Stimulated activated CD4-positive, alpha-beta T cell treated with anti-CD3 and anti-CD28 coated beads, Interleukin-2, amount 100 ng/mL, for 48 hours (primary cell): ENCODE data around the gene TSNAXIP1.
A peak's percentile ranks its signal among the peaks of the same experiment; 100 is the strongest.

Experiments
- DNase-seq, 2 donors: peaks; one replicate each; pipeline ENCODE4 v3.0.0-alpha.2; 2020

Gene TSNAXIP1

DNA sequence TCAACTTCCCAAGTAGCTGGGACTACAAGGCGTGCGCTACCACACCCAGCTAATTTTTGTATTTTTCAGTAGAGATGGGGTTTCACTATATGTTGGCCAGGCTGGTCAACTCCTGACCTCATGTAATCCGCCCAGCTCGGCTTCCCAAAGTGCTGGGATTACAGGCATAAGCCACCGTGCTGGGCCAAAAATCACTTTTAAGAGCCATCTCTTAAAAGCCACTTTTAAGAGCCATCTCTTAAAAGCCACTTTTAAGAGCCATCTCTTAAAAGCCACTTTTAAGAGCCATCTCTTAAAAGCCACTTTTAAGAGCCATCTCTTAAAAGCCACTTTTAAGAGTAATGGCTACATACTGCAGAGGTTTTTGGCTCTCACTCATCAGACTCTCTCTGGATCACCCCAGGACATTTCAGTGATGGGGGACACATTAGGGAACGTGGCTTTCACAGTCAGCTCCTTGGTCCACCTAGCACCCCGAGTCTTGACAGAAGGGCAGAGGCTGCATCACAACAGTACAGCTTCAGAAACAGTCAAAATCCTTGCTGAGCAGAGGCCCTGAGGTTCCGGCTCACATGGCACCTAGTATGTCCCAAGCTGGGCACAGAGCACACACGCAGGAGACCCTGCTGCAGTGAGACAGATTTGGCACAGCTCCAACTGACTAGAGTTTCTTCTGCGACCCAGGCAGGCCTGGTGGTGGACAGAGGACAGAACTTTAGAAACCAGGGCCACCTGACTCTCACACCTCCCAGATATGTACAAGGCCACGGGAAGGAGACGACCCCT lies 23.9 kb upstream of the TSNAXIP1 start:
- no peak for DNase-seq

DNA sequence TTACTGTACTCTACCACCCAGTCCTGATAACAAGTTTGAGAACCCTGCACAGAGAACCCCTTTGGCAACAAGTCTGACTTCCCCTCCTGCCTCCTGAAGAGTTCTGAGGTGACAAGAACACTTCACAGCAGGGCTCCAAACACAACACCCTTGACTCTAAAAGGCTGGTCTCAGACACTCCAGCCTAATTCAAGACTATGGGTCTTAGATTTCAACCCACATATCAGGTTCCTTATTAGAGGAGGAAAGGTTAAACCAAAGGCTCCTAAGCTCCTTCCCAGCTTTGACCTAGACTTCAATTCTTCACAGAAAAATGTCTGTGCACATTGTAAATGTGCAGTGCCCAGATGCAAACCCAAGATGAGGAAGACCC lies 23.4 kb upstream of the TSNAXIP1 start:
- no peak for DNase-seq

DNA sequence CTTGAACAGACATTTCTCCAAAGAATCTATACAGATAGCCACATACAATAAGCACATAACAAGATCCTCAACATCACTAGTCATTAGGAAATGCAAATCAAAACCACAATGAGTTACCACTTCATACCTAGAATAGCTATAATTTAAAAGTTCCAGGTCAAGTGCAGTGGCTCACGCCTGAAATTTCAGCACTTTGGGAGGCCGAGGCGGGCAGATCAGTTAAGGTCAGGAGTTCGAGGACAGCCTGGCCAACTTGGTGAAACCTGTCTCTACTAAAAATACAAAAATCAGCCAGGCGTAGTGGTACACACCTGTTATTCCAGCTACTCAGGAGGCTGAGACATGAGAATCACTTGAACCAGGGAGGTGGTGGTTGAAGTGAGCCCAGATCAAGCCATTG lies 20.2 kb upstream of the TSNAXIP1 start:
- DNase-seq = no peak

DNA sequence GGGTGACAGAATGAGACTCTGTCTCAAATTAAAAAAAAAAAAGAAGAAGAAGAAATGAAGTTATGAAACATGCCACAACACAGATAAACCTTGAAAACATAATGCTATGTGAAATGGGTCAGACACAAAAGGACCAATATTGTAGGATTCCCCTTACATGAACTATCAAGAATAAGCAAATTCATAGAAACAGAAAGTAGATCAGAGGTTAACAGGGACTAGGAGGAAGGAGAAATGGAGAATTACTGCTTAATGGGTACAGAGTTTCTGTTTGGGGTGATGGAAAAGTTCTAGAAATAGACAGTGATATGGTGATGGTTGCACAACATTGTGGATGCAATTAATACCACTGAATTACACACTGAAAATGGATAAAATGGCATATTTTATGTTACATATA lies 16.6 kb upstream of the TSNAXIP1 start:
- no peak for DNase-seq

DNA sequence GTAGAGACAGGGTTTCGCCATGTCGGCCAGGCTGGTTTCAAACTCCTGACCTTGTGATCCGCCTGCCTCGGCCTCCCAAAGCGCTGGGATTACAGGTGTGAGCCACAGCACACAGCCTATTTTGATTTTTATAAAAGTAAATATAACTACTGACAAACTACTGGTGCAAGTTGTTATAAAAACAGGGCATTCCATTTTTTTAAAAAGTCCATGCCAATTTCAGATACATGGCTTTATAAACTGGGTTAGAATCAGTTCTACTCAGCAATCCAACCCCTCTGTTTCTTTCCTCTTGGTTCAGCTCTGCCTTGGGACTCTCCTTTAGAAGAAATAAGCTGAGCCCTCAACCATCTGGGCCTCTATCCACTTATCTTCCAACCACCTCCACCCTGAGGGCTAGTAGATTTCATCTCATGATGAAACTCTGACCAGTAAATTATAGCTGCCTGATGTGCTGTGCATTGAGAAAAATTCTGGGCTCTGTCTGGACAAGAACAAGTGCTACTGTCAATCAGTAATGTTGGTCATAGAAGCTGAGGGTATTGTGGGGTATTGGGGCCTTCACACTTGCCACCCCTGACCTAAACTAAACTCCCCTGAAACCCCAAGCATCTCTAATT lies 10.5 kb upstream of the TSNAXIP1 start:
- no peak for DNase-seq

DNA sequence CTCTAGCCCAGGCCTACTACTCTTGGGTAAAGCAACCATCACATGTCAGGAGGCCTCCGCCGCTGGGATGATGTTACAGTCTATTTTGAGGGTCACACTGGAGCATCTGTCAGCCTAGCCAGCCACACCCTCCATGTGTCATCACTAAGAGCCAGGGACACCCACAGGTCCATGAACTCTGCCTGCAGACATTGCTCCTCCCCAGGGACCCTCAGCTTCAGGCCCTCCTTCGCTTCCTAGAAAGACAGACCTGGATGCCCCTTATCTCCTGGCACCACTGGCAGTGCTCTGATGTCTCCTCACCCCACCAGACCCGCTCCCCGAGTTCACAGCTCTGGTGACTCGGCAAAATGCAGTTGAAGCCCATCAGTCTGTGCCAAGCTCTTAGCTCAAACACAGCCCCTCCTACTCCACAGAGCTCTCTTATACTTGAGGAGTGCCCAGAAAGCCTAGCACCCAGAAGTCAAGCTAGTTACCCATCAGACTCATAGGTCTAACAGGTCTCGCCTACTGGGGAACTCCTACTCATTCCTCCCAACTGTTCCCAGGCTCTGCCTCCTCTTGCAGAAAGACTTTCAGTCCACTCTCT lies 6.3 kb upstream of the TSNAXIP1 start:
- no peak for DNase-seq

DNA sequence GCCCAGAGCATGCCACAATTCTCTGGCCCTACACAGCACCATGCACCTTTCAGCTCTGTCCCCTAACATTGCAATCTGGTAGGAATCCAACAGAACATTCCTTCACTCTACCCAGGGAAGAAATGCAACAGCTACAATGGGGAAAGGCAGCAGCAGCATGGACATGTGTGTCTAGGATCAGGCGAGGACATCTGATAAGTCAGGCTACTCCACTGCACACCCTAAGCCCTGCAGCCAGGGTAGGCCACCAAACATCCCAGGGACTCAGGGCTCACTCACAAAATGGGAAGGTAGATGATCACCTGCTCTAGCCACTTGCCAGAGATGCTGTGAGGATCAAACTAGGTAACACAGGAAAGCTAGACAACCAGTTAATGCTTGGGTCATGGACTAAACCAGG lies 5.4 kb upstream of the TSNAXIP1 start:
- no peak for DNase-seq

DNA sequence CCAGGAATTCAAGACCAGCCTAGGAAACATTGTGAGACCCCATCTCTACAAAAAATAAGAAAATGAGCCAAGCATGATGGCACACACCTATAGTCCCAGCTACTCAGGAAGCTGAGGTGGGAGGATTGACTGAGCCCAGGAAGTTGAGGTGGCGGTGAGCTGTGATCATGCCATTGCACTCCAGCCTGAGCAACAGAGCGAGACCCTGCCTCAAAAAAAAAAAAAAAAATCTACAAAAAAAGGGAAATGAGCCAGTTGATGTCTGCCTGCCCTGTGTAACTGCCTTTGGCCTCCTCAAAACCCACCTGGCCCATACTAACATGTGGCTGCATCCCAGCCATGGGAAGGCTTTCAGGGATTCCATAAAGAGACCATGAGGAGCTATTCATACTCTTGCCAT lies 4.8 kb upstream of the TSNAXIP1 start:
- DNase-seq = no peak

DNA sequence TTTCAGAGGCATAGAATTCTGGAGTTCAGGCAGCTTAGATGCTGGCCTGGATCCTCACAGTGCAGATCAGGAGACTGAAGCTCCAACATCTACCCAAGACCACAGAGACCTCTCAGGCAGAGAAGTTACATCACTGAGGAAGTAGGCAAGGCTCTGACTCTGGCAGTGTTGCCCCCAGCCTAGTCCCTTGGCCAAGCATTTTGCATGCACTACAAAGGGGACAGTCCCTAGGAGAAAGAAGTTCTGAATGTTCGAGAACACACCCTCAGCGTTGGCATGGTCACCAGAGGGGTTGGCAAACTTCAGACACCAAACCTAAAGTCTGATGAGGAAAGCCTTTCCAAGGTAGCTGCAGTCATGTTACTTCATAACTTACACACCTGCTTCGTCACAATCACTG lies 2.8 kb upstream of the TSNAXIP1 start:
- no peak for DNase-seq

DNA sequence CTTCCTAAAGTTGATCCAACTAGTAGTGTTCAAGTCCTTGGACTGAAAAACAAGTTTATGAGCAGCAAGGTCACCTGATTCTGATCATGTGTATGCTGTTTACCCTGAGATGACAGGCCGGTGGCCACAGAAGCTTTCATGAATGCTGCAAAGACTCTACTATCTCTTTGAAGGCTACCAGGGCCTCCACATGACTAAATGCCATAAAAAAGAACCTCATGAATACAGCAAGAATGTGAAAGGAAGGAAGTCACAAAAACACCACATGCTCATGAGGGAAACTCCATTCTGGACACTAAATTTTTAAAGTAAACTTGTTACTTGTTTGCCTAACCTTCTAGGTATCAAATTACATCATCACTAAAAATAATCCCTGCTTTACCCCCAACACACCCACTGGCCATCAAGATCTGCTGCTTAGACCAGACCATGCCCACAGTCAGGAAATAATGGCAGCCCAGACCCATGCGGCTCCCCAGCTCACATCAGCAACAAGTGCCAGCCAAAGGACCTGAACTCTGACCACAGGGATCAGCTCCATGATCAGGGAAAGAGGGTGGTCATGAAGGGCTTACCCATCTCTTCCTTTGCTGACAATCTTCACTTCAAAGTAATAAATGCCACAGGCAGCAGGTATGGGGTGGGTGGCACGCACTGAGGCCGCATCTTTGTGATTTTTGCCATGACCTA lies 1.7 kb upstream of the TSNAXIP1 start:
- DNase-seq = no peak

DNA sequence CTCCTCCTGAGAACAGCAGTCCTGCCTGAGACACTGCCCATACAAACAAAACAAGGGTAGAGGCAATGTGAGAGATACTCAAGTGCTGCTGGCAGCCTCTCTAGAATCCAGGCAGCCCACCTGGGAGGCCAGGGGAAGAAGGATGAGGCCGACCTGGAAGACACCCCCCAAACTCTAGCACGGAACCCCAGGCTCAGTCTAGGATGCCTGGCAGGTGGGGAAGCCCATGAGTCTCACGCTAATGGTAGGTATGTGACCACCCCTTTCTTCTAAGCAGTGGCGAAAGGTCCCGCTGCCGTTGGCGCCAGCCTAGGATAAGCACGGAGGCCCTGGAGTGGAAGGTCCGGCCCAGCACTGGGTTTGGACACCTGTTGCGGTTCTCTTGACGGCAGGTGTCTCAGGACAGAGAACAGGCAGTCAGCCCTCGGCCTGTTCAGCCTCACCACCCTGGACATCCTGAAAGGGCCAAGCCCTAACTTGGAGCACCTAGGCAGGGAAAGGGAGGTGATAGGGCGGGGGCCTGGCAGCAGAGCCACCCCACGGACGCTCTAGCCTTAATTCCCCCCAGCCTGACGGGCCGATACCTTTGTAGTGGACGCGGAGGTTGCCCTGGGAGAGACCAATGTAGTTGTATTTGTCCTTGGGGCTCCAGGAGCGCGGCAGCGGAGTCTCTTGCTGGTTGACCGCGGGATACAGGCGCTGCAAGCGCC lies 816 bp upstream of the TSNAXIP1 start:
- DNase-seq = no peak

DNA sequence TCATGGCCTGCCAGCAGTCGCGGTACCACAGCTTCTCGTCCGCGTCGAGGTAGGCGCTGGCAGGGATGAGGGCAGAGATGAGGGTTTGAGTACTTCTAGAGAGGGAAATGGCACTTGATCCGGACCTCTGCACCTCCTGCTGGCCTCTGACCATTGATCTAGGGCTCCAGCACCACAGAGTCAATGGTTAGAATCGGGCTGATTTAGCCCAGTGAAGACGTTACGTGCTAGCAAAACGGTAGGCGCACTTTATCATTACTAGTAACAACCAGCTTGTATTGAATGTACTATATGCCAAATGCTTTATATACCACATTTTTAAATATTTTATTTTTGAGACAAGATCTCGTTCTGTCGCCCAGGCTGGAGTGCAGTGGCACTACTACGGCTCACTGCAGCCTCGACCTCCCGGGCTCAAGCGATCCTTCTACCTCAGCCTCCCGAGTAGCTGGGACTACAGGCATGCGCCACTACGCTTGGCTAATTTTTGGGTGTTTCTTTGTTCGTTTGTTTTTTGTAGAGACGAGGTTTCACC lies 526 bp downstream of the TSNAXIP1 start:
- DNase-seq = no peak

DNA sequence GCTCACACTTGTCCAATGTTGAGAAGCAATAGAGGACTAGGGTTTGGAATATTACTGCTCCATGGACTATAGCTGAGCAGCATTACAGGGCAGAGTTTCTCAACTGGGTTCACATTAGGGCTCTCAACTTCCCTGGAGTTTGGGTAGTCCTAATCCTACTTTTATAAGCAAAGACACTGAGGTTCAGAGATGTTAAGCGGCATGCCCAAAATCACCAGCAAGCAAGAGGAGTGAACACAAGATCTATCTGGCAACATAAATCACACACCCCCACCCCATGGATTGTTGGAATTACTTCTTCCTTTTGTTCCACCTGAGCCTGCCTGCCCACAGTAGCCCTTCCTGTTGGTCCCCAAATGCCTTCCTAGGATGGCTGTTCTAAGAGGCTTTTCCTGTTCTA lies 5.2 kb downstream of the TSNAXIP1 start:
- no peak for DNase-seq

DNA sequence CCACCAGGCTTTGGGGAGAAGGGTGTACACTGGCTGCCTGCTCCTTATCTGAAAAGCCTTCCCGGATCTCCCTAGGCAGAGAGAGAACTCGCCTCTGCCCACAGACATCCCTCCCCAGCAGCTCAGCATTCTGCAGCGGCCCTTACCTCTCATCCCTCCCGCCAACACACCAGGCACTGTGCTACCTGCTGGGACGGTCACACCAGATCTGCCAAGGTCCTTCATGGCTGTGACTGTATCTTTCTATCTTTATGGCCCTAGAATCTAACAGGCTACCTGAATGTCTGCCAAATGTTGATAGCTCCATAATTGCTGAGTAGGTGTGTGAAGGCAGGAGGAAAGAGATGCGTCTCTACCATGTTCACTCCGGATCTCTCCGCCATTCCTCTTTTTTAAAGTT lies 7.9 kb downstream of the TSNAXIP1 start:
- no peak for DNase-seq

DNA sequence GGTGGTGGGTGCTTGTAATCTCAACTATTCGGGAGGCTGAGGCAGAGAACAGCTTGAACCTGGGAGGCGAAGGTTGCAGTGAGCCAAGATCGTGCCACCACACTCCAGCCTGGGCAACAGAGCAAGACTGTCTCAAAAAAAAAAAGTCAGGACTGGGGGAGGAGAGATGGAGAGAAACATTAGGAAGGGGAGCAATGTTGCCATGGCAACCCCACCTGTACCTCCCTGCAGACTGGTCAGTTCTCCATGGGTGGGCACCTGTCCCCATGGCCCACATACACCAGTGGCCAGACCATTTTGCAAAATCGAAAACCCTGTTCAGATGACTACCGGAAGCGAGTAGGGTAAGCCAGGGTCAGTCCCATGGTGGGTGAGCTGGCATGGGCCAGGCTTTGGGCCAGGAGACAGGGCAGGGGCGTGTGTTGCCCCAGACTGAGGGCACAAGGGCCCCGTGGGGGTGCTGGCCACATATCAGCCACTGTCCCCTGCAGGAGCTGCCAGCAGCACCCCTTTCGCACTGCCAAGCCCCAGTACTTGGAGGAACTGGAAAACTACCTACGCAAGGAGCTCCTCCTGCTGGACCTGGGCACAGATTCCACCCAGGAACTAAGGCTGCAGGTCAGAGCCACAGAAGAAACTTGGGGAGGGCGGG lies 14.0 kb downstream of the TSNAXIP1 start:
- no peak for DNase-seq

DNA sequence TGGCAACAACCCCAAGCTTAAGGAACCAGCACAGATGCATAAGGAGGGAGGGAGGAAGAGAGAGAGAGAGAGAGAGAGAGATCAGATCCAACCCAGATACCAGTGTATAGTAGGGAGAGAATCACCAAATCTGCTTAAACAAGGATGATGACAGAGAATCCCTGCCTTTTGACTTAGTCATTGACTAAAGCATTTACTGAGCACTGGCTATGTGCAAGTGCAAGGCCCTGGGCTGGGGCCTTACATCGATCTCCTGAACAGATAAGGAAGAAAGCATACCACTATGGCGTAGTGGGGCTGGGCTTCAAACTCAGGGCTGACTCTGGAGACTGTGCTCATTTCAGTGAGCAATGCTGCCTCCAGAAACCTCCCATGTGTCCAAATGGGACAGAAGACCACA lies 15.8 kb downstream of the TSNAXIP1 start:
- DNase-seq = no peak

DNA sequence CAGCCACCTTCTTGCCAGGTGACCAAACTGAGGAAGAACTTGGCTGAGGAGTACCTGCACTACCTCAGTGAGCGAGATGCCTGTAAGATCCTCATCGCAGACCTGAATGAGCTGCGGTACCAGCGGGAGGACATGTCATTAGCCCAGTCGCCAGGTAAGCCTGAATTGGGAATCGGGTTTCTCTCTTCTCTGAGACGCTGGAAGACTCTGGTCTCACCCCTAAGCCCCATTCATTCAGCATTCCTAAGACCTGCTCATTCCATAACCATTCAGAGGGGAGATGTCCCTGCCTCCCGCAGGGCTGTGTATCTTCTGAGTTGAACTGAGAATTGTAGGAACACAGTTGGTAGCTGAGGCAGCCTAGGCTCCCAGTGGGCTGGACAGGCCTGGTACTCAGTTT lies 18.4 kb downstream of the TSNAXIP1 start:
- DNase-seq = no peak

DNA sequence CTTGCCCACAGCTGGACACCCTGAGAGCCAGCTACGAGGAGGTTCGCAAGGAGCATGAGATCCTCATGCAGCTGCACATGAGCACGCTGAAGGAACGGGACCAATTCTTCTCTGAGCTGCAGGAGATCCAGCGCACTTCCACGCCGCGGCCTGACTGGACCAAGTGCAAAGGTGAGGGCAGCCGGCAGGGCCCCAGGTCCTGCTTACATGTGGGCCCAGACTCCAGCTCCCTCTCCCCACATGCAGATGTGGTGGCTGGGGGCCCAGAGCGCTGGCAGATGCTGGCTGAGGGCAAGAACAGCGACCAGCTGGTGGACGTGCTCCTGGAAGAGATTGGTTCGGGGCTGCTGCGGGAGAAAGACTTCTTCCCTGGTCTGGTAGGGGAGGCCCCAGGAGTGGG lies 19.2 kb downstream of the TSNAXIP1 start:
- no peak for DNase-seq

DNA sequence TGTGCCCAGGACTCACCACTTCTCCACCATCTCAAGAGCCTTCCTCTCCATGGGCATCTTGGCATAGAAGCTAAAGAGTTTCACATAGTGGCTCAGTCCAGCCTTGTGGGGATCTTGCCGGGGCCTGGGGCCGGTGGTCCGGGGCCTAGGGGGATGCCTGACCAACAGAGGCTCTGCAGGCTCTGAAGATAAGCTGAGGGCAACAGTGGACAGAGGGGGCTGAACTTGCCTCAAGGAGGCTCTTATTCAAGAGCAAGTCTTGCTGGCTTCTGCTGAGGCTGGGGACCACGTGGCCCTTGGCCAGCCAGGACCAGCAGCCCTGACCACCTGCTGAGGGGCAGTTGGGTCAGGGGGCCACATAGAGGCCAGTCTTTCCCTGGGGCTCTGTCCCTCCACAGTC lies 22.0 kb downstream of the TSNAXIP1 start:
- DNase-seq = no peak

DNA sequence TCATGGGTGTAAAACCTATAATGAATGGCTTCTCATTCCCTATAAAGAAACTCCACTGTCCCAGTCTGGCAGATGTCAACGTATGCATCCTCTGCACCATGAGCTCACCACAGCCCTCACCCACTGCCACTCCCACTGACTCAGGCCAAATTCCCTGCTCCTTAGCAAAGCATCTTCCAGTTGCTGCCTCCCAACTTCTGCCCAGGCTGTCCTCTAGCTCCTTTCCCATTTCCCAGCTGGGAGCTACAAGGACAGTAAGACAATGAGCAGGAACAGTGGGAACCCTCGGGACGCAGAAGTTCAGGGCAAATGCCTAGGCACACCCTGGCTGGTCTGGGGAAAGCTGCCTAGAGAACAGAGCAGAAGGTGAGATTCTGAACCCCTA lies 26.3 kb downstream of the TSNAXIP1 start:
- no peak for DNase-seq

DNA sequence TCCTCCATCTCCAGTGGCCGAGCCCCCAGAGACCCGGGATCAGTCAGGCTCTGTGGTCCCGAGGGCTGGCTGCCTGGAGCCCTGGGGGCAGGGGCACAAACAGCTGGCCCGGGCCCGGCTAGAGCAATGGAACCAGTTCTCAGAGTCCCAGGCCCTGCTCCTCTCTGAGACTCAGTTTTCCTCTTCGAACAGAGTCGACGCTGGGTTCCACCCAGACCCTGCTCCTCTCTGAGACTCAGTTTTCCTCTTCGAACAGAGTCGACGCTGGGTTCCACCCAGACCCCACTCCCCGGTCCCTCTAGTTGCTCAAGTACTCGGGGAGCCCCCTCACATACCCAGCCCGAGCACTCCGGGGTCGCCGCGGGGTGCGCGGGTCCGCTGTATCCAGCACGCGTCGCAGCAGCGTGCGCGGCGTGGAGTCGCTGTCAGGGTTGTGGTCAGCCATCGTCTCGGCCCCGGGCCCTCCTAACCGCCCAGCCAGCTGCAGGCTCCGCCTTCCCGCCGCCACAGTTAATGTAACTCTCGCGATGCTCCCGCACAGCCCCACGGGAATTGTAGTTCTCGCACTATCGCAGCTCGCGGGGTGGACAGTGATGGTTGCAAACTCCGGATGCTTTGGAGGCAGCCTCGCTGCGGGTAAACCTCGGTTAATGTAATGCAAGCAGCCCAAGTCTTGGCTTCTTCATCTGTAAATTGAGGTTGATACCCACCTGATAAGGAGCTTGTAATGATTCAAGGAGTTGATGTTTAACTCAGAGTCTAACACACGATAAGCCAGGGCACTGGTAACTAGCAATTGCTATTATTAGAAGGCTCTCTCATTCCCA lies 26.9 kb downstream of the TSNAXIP1 start:
- peak; percentile 90 to 91 for DNase-seq

DNA sequence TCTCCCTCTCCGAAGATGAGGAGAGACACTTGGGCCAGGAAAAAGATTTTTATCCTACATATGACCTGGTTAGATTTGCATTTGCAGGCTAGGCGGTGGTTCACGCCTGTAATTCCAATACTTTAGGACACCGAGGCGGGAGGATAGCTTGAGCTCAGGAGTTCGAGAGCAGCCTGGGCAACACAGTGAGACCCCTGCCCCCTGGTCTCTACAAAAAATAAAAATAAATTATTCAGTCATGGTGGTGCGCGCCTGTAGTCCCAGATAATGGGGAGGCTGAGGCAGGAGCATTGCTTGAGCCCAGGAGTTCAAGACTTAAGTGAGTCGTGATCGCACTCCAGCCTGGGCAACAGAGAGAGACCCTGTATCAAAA lies 27.5 kb downstream of the TSNAXIP1 start:
- no peak for DNase-seq
